SK-N-SH treated with all-trans-retinoic acid at 6 μM for 48 hours (cell line): ENCODE measurements around the gene ST3GAL6.

Experiments used
- ATAC-seq: fragments of 200-7000 bp; cut with Tn5 transposase; 3 replicates; pipeline ENCODE4 v1.9.1; 2020; ENCODE audit warnings: mild to moderate bottlenecking, moderate library complexity
- ARNTL ChIP-seq: fragments of 450-650 bp; formaldehyde crosslinking; IDR thresholded peaks from 2 replicates; pipeline ENCODE4 v1.5.0; 2020; ENCODE audit warnings: low read depth, mild to moderate bottlenecking, moderate library complexity, borderline replicate concordance
- BACH2 ChIP-seq: fragments of 250-450 bp; sonication (Bioruptor Pico); IDR thresholded peaks from 2 replicates; pipeline ENCODE4 v1.9.0; 2021; ENCODE audit warnings: mild to moderate bottlenecking, borderline replicate concordance
- CREB5 ChIP-seq: fragments of 250-450 bp; sonication (Bioruptor Pico); IDR thresholded peaks from 2 replicates; pipeline ENCODE4 v1.5.1; 2020; ENCODE audit warnings: low read depth, mild to moderate bottlenecking, moderate library complexity
- CSDC2 ChIP-seq: fragments of 250-450 bp; sonication (Bioruptor Pico); IDR thresholded peaks from 2 replicates; pipeline ENCODE4 v1.5.0; 2020; ENCODE audit warnings: mild to moderate bottlenecking, moderate library complexity
- ESRRG ChIP-seq: fragments of 250-450 bp; sonication (Bioruptor Pico); IDR thresholded peaks from 2 replicates; pipeline ENCODE4 v1.6.1; 2021; ENCODE audit warnings: mild to moderate bottlenecking
- GLIS3 ChIP-seq: fragments of 250-450 bp; sonication (Bioruptor Pico); IDR thresholded peaks from 2 replicates; pipeline ENCODE4 v1.5.0; 2020; ENCODE audit warnings: mild to moderate bottlenecking, moderate library complexity
- ISL1 ChIP-seq: fragments of 250-450 bp; sonication (Bioruptor Pico); IDR thresholded peaks from 2 replicates; pipeline ENCODE4 v2.1.2; 2022; ENCODE audit warnings: mild to moderate bottlenecking, moderate library complexity
- OSR1 ChIP-seq: fragments of 250-450 bp; sonication (Bioruptor Pico); IDR thresholded peaks from 2 replicates; pipeline ENCODE4 v1.8.0; 2022; ENCODE audit warnings: moderate library complexity, mild to moderate bottlenecking, inconsistent platforms
- POU6F1 ChIP-seq: fragments of 250-450 bp; sonication (Bioruptor Pico); IDR thresholded peaks from 2 replicates; pipeline ENCODE4 v1.8.0; 2021; ENCODE audit warnings: low read depth, mild to moderate bottlenecking, moderate library complexity, borderline replicate concordance
- PPARA ChIP-seq: fragments of 250-450 bp; sonication (Bioruptor Pico); IDR thresholded peaks from 2 replicates; pipeline ENCODE4 v1.5.0; 2020; ENCODE audit warnings: mild to moderate bottlenecking, borderline replicate concordance
- RARB ChIP-seq: fragments of 250-450 bp; sonication (Bioruptor Pico); IDR thresholded peaks from 2 replicates; pipeline ENCODE4 v1.8.0; 2021; ENCODE audit warnings: mild to moderate bottlenecking, moderate library complexity
- SNAI2 ChIP-seq: fragments of 250-450 bp; sonication (Bioruptor Pico); IDR thresholded peaks from 2 replicates; pipeline ENCODE4 v1.5.0; 2020; ENCODE audit warnings: mild to moderate bottlenecking, moderate library complexity
- TCF4 ChIP-seq: fragments of 250-450 bp; sonication (Bioruptor Pico); IDR thresholded peaks from 2 replicates; pipeline ENCODE4 v1.8.0; 2021; ENCODE audit warnings: mild to moderate bottlenecking, moderate library complexity, borderline replicate concordance
- TOX ChIP-seq: fragments of 250-450 bp; sonication (Bioruptor Pico); IDR thresholded peaks from 2 replicates; pipeline ENCODE4 v1.8.0; 2021; ENCODE audit warnings: mild to moderate bottlenecking, moderate library complexity, borderline replicate concordance
- TSHZ2 ChIP-seq: fragments of 250-450 bp; sonication (Bioruptor Pico); IDR thresholded peaks from 2 replicates; pipeline ENCODE4 v1.5.0; 2020; ENCODE audit warnings: mild to moderate bottlenecking, moderate library complexity
- ZC3H10 ChIP-seq: fragments of 250-450 bp; sonication (Bioruptor Pico); IDR thresholded peaks from 2 replicates; pipeline ENCODE4 v1.5.1; 2021; ENCODE audit warnings: mild to moderate bottlenecking, moderate library complexity
- ZFP30 ChIP-seq: fragments of 450-650 bp; formaldehyde crosslinking; IDR thresholded peaks from 2 replicates; pipeline ENCODE4 v1.5.0; 2022; ENCODE audit warnings: mild to moderate bottlenecking, moderate library complexity
- ZNF565 ChIP-seq: fragments of 450-650 bp; formaldehyde crosslinking; conservative IDR thresholded peaks from 2 replicates; pipeline ENCODE4 v1.5.0; 2020; ENCODE audit warnings: low read depth, mild to moderate bottlenecking, moderate library complexity
- ZNF70 ChIP-seq: fragments of 450-650 bp; formaldehyde crosslinking; IDR thresholded peaks from 2 replicates; pipeline ENCODE4 v1.5.0; 2020; ENCODE audit warnings: mild to moderate bottlenecking, moderate library complexity
- ZNF8 ChIP-seq: fragments of 450-650 bp; formaldehyde crosslinking; IDR thresholded peaks from 2 replicates; pipeline ENCODE4 v1.5.0; 2020; ENCODE audit warnings: mild to moderate bottlenecking, moderate library complexity
- TF ChIP-seq, protein P1 (sequence below): fragments of 250-450 bp; sonication (Bioruptor Pico); IDR thresholded peaks from 2 replicates; pipeline ENCODE4 v1.8.0; 2020; ENCODE audit warnings: mild to moderate bottlenecking, moderate library complexity, borderline replicate concordance
- TF ChIP-seq, protein P2 (sequence below): fragments of 250-450 bp; sonication (Bioruptor Pico); IDR thresholded peaks from 2 replicates; pipeline ENCODE4 v1.5.1; 2021; ENCODE audit warnings: mild to moderate bottlenecking, moderate library complexity

ST3GAL6 gene

DNA sequence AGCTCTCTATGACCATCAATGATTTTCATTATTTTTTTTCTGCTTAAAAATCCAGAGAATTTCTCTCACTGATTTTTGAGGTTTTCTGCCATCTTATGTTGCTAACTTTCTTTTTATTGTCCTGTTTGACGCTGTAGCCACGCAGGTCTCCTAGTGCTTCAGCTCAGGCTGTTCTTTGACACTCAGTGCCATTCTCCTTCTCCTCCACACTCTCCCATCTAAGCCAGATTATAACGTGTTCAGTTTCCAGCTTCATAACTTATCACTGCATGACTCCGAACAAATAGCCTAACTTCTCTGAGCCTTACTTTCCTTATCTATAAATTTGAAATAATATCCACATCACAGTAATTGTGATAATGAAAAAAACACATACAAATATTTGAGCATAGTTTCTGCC is 22.8 kb upstream of the ST3GAL6 start:
- ATAC-seq, result no peak

DNA sequence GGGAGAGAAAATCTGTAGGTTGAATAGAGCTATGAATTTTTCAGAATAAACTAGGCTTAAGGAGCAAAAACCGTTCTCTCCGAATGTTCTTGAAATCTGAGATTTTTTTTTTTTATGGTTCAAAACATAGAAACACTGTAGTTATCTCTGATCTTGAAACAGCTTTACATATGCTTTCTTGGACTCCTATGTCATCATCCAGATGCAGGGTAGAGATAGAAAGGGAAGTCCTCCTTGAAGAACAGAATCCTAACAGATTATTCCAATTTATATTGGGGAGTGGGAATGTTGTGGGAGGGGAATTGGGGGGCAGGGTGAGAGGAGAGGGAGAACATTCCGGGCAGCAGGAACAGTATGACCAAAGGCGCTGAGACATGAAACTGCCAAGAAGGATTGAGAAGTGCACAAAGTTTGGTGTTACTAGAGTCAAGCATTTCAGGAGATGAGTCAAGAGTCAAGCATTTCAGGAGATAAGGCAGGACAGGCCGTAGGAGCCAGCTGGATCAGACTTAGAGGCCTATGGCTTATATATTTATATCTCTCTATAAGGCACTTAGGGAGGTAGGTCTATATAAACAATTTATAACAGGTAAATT is 21.9 kb upstream of the ST3GAL6 start:
- no peak for TF ChIP-seq ZNF565 (CRISPR knock-in tag)
- ATAC-seq, result peak; percentile 78

More for the DNA sequence above, 22.8 kb upstream of the ST3GAL6 start:
- TF ChIP-seq ZNF70 (CRISPR knock-in tag), result no peak
- no peak for TF ChIP-seq CSDC2
- TF ChIP-seq POU6F1 (CRISPR knock-in tag), result no peak
- TF ChIP-seq ZC3H10 (CRISPR knock-in tag), result no peak
- TF ChIP-seq PPARA, result no peak
- no peak for TF ChIP-seq ARNTL (CRISPR knock-in tag)
- TF ChIP-seq CREB5, result no peak
- no peak for TF ChIP-seq ISL1 (CRISPR knock-in tag)
- TF ChIP-seq OSR1 (CRISPR knock-in tag), result no peak
- TF ChIP-seq SNAI2, result no peak
- no peak for TF ChIP-seq BACH2 (CRISPR knock-in tag)
- no peak for TF ChIP-seq GLIS3 (CRISPR knock-in tag)
- no peak for TF ChIP-seq TOX (CRISPR knock-in tag)
- TF ChIP-seq, protein P1, sequence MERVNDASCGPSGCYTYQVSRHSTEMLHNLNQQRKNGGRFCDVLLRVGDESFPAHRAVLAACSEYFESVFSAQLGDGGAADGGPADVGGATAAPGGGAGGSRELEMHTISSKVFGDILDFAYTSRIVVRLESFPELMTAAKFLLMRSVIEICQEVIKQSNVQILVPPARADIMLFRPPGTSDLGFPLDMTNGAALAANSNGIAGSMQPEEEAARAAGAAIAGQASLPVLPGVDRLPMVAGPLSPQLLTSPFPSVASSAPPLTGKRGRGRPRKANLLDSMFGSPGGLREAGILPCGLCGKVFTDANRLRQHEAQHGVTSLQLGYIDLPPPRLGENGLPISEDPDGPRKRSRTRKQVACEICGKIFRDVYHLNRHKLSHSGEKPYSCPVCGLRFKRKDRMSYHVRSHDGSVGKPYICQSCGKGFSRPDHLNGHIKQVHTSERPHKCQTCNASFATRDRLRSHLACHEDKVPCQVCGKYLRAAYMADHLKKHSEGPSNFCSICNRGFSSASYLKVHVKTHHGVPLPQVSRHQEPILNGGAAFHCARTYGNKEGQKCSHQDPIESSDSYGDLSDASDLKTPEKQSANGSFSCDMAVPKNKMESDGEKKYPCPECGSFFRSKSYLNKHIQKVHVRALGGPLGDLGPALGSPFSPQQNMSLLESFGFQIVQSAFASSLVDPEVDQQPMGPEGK (CRISPR knock-in tag), result no peak
- no peak for TF ChIP-seq ZFP30 (CRISPR knock-in tag)
- no peak for TF ChIP-seq ZNF565 (CRISPR knock-in tag)
- TF ChIP-seq, protein P2, sequence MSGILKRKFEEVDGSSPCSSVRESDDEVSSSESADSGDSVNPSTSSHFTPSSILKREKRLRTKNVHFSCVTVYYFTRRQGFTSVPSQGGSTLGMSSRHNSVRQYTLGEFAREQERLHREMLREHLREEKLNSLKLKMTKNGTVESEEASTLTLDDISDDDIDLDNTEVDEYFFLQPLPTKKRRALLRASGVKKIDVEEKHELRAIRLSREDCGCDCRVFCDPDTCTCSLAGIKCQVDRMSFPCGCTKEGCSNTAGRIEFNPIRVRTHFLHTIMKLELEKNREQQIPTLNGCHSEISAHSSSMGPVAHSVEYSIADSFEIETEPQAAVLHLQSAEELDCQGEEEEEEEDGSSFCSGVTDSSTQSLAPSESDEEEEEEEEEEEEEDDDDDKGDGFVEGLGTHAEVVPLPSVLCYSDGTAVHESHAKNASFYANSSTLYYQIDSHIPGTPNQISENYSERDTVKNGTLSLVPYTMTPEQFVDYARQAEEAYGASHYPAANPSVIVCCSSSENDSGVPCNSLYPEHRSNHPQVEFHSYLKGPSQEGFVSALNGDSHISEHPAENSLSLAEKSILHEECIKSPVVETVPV, result no peak

DNA sequence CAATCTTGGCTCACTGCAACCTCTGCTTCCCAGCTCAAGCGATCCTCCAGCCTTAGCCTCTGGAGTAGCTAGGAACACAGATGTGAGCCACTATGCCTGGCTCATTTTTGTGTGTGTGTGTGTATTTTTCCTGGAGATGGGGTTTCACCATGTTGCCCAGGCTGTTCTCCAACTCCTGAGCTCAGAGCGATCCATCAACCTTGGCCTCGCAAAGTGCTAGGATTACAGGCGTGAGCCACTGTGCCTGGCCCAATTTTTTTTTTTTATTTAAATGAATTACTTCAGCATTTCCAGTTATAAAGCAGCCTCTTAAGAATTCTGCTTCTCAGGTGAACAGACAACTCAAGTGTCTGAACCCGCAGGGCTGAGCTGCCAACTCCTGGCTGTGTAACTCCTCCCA is 20.1 kb upstream of the ST3GAL6 start:
- no peak for TF ChIP-seq CREB5
- TF ChIP-seq GLIS3 (CRISPR knock-in tag), result no peak
- TF ChIP-seq ZC3H10 (CRISPR knock-in tag), result no peak
- TF ChIP-seq BACH2 (CRISPR knock-in tag), result no peak
- TF ChIP-seq, protein P1 (CRISPR knock-in tag), result no peak
- TF ChIP-seq ZNF565 (CRISPR knock-in tag), result no peak
- TF ChIP-seq RARB (CRISPR knock-in tag), result no peak
- no peak for TF ChIP-seq ZFP30 (CRISPR knock-in tag)
- TF ChIP-seq PPARA, result no peak
- TF ChIP-seq, protein P2, result no peak
- TF ChIP-seq TSHZ2 (CRISPR knock-in tag), result no peak
- no peak for TF ChIP-seq ZNF8 (CRISPR knock-in tag)
- TF ChIP-seq CSDC2, result no peak
- TF ChIP-seq ESRRG (CRISPR knock-in tag), result no peak
- TF ChIP-seq ISL1 (CRISPR knock-in tag), result no peak
- no peak for TF ChIP-seq SNAI2
- no peak for TF ChIP-seq TCF4 (CRISPR knock-in tag)
- TF ChIP-seq OSR1 (CRISPR knock-in tag), result no peak
- no peak for TF ChIP-seq ZNF70 (CRISPR knock-in tag)
- no peak for ATAC-seq
